Mesenchymal stem cell (in vitro differentiated cells and primary cell): Measurements from ENCODE around the gene SETDB1.

ENCODE experiments used
- DNase-seq: peaks from one replicate; pipeline ENCODE4 v3.0.0-alpha.2; 2013
- H2AFZ ChIP-seq: one replicate; pipeline ENCODE4 v1.6.1; 2013; ENCODE audit warnings: low read depth, mild to moderate bottlenecking, control low read depth, inconsistent platforms, low read length, moderate library complexity
- H2AK5ac ChIP-seq: 2 replicates; pipeline ENCODE4 v1.6.1; 2013; ENCODE audit warnings: low read length, moderate library complexity, mild to moderate bottlenecking, inconsistent platforms; ENCODE audit not compliant: severe bottlenecking
- H2BK120ac ChIP-seq: one replicate; pipeline ENCODE4 v1.6.1; 2013; ENCODE audit warnings: low read depth, mild to moderate bottlenecking, inconsistent platforms, low read length, moderate library complexity
- H2BK12ac ChIP-seq, 2 experiments: one replicate each; pipeline ENCODE4 v1.6.1; 2013; ENCODE audit warnings: inconsistent platforms in 2 of 2, low read length in 2 of 2, mild to moderate bottlenecking in 2 of 2, moderate library complexity in 2 of 2, control low read depth in 1 of 2
- H2BK15ac ChIP-seq: one replicate; pipeline ENCODE4 v1.6.1; 2013; ENCODE audit warnings: mild to moderate bottlenecking, low read depth, inconsistent platforms; ENCODE audit not compliant: poor library complexity, severe bottlenecking
- H2BK5ac ChIP-seq: 2 replicates; pipeline ENCODE4 v1.6.1; 2013; ENCODE audit warnings: low read depth, mild to moderate bottlenecking, low read length, control low read depth, inconsistent platforms; ENCODE audit not compliant: poor library complexity, severe bottlenecking
- H3K14ac ChIP-seq, 2 experiments: one replicate each; pipeline ENCODE4 v1.6.1; 2013; ENCODE audit warnings: inconsistent platforms in 2 of 2, low read length in 2 of 2, control low read depth in 1 of 2, mild to moderate bottlenecking in 1 of 2, moderate library complexity in 1 of 2
- H3K18ac ChIP-seq, 2 experiments: one replicate each; pipeline ENCODE4 v1.6.1; 2013; ENCODE audit warnings: inconsistent platforms in 2 of 2, low read length in 2 of 2, control low read depth in 1 of 2, low read depth in 1 of 2, mild to moderate bottlenecking in 1 of 2
- H3K23ac ChIP-seq, 2 experiments: one replicate each; pipeline ENCODE4 v1.6.1; 2013; ENCODE audit warnings: inconsistent platforms in 2 of 2, low read length in 2 of 2, mild to moderate bottlenecking in 2 of 2, moderate library complexity in 2 of 2, control low read depth in 1 of 2
- H3K27ac ChIP-seq: 2 replicates; pipeline ENCODE4 v1.5.1; 2013; ENCODE audit warnings: mild to moderate bottlenecking, moderate library complexity, low read length, control low read depth, inconsistent platforms; ENCODE audit not compliant: poor library complexity, severe bottlenecking
- H3K27me3 ChIP-seq, 2 experiments: 2 replicates each; pipeline versions ENCODE4 v1.6.1 to v1.7.0; 2013; ENCODE audit warnings: low read length in 2 of 2, mild to moderate bottlenecking in 2 of 2, moderate library complexity in 2 of 2, control low read depth in 1 of 2, inconsistent platforms in 1 of 2; ENCODE audit not compliant: control insufficient read depth in 1 of 2, insufficient read depth in 1 of 2
- H3K36me3 ChIP-seq, 2 experiments: 2 replicates each; pipeline versions ENCODE4 v1.6.1 to v1.7.0; 2013; ENCODE audit warnings: low read length in 2 of 2, control low read depth in 1 of 2, inconsistent platforms in 1 of 2, low read depth in 1 of 2, mild to moderate bottlenecking in 1 of 2; ENCODE audit not compliant: insufficient read depth in 2 of 2, control insufficient read depth in 1 of 2
- H3K4ac ChIP-seq, 2 experiments: one replicate each; pipeline ENCODE4 v1.6.1; 2013; ENCODE audit warnings: inconsistent platforms in 2 of 2, low read length in 2 of 2, mild to moderate bottlenecking in 2 of 2, moderate library complexity in 2 of 2, control low read depth in 1 of 2, low read depth in 1 of 2
- H3K4me1 ChIP-seq: 2 replicates; pipeline ENCODE4 v1.6.1; 2013; ENCODE audit warnings: low read depth, low read length, control low read depth; ENCODE audit not compliant: control insufficient read depth, insufficient read depth
- H3K4me2 ChIP-seq: 2 replicates; pipeline ENCODE4 v1.6.1; 2013; ENCODE audit warnings: low read length, mild to moderate bottlenecking, inconsistent platforms; ENCODE audit not compliant: poor library complexity, severe bottlenecking
- H3K4me3 ChIP-seq, 2 experiments: 2 replicates each; pipeline versions ENCODE4 v1.5.1 to v1.7.0; 2013; ENCODE audit warnings: low read length in 2 of 2, mild to moderate bottlenecking in 2 of 2, control low read depth in 1 of 2, low read depth in 1 of 2; ENCODE audit not compliant: insufficient read depth in 1 of 2
- H3K79me1 ChIP-seq: replicated peaks from 2 replicates; pipeline ENCODE4 v1.6.1; 2013; ENCODE audit warnings: mild to moderate bottlenecking, control low read depth, low read length, inconsistent platforms; ENCODE audit not compliant: poor library complexity, severe bottlenecking
- H3K9ac ChIP-seq: 2 replicates; pipeline ENCODE4 v1.7.0; 2013; ENCODE audit warnings: mild to moderate bottlenecking, low read length, moderate library complexity
- H3K9me3 ChIP-seq: 2 replicates; pipeline ENCODE4 v1.7.0; 2013; ENCODE audit warnings: mild to moderate bottlenecking, low read length; ENCODE audit not compliant: control insufficient read depth
- H4K8ac ChIP-seq: one replicate; pipeline ENCODE4 v1.6.1; 2013; ENCODE audit warnings: inconsistent platforms, mild to moderate bottlenecking, low read length, moderate library complexity
- H4K91ac ChIP-seq: one replicate; pipeline ENCODE4 v1.6.1; 2013; ENCODE audit warnings: mild to moderate bottlenecking, low read length, inconsistent platforms
- WGBS: methylation state at CpG from one replicate; pipeline ENCODE4 v1.1.7; 2013; ENCODE audit warnings: mixed read lengths; 5-methylcytosine and 5-hydroxymethylcytosine counted together

SETDB1 gene

GRCh38 chr1:150974580-150975478 lies 48.7 kb downstream of the SETDB1 start, which contains the start of gene CERS2:
TSS of gene CERS2 (minus strand) at chr1:150974835. CDS start at chr1:150969090, 5,745 bp downstream.
- peak; percentile 84 for DNase-seq
- peak within 1 kb of the TSS; percentile 44 for H2AK5ac ChIP-seq
- H2AFZ ChIP-seq: no peak within 1 kb of the TSS
- peak within 1 kb of the TSS; percentile 100 for H2BK15ac ChIP-seq
- peak within 1 kb of the TSS; percentile 96 for H3K9ac ChIP-seq
- 5% methylated on average over 78 of the region's 106 CpGs for whole genome bisulfite sequencing
- peak within 1 kb of the TSS; percentile 93 to 94 for H3K18ac ChIP-seq
- peaks cover 44% of the 10 kb centered on the region for H3K4me1 ChIP-seq
- peak within 1 kb of the TSS; percentile 96 for H2BK5ac ChIP-seq
- H3K36me3 ChIP-seq: no peaks in the 10 kb centered on the region
- H3K23ac ChIP-seq: peak within 1 kb of the TSS; percentile 83 to 87
- H3K27ac ChIP-seq: peak within 1 kb of the TSS; percentile 88
- peak within 1 kb of the TSS; percentile 99 for H2BK120ac ChIP-seq
- no peaks in the 10 kb centered on the region for H3K9me3 ChIP-seq
- H3K27me3 ChIP-seq: no peaks in the 10 kb centered on the region
- peak within 1 kb of the TSS; percentile 94 for H4K8ac ChIP-seq
- H3K79me1 ChIP-seq: no peaks in the 10 kb centered on the region
- peak within 1 kb of the TSS; percentile 88 to 91 for H3K14ac ChIP-seq
- H3K4me2 ChIP-seq: peak within 1 kb of the TSS; percentile 85
- H3K4ac ChIP-seq: peak within 1 kb of the TSS; percentile 96 to 99
- H3K4me3 ChIP-seq: peak within 1 kb of the TSS; percentile 84 to 97
- peak within 1 kb of the TSS in 1 of 2 experiments; percentile 92 for H2BK12ac ChIP-seq
- peak within 1 kb of the TSS; percentile 90 for H4K91ac ChIP-seq

GRCh38 chr1:150976401-150976821 lies 50.2 kb downstream of the SETDB1 start:
- no peak overlapping the region for H3K4me2 ChIP-seq
- no peak overlapping the region for H3K14ac ChIP-seq
- H4K8ac ChIP-seq: peak overlapping the region; percentile 45
- no peak overlapping the region for H3K18ac ChIP-seq
- H3K4me1 ChIP-seq: peaks cover 36% of the 10 kb centered on the region
- peak overlapping the region in 1 of 2 experiments; percentile 29 for H3K4ac ChIP-seq
- H3K9ac ChIP-seq: no peak overlapping the region
- WGBS: 92% methylated on average over 9 of the region's 9 CpGs
- H2BK12ac ChIP-seq: peak overlapping the region; percentile 51 to 70
- no peaks in the 10 kb centered on the region for H3K27me3 ChIP-seq
- no peaks in the 10 kb centered on the region for H3K9me3 ChIP-seq
- peak overlapping the region; percentile 10 for H2AK5ac ChIP-seq
- H2BK5ac ChIP-seq: no peak overlapping the region
- no peaks in the 10 kb centered on the region for H3K79me1 ChIP-seq
- H3K23ac ChIP-seq: no peak overlapping the region
- H3K4me3 ChIP-seq: no peak overlapping the region
- no peak for DNase-seq
- no peak overlapping the region for H3K27ac ChIP-seq
- H2BK15ac ChIP-seq: peak overlapping the region; percentile 73
- H3K36me3 ChIP-seq: no peaks in the 10 kb centered on the region
- H2AFZ ChIP-seq: no peak overlapping the region
- H4K91ac ChIP-seq: no peak overlapping the region
- no peak overlapping the region for H2BK120ac ChIP-seq

- H4K91ac ChIP-seq: peak overlapping the region; percentile 99
- peak overlapping the region; percentile 22 for H2BK120ac ChIP-seq
- peaks cover 36% of the 10 kb centered on the region for H3K4me1 ChIP-seq
- no peaks in the 10 kb centered on the region for H3K9me3 ChIP-seq
- peak overlapping the region; percentile 69 for H2AK5ac ChIP-seq
- no peaks in the 10 kb centered on the region for H3K27me3 ChIP-seq
- H3K36me3 ChIP-seq: no peaks in the 10 kb centered on the region
- peak; percentile 58 for DNase-seq
- no peak overlapping the region for H3K14ac ChIP-seq
- H2BK5ac ChIP-seq: no peak overlapping the region
- H2BK15ac ChIP-seq: no peak overlapping the region
- WGBS: 25% methylated on average over 11 of the region's 11 CpGs
- peak overlapping the region; percentile 44 to 88 for H3K18ac ChIP-seq
- peak overlapping the region; percentile 52 for H3K27ac ChIP-seq
- H3K4me2 ChIP-seq: peak overlapping the region; percentile 2
- peak overlapping the region; percentile 75 to 77 for H3K4ac ChIP-seq
- H2BK12ac ChIP-seq: peak overlapping the region; percentile 56 to 97
- H3K79me1 ChIP-seq: no peaks in the 10 kb centered on the region
- H4K8ac ChIP-seq: peak overlapping the region; percentile 99
- H3K9ac ChIP-seq: no peak overlapping the region
- peak overlapping the region; percentile 7 for H2AFZ ChIP-seq
- H3K23ac ChIP-seq: no peak overlapping the region
- no peak overlapping the region for H3K4me3 ChIP-seq
These were observed 50.9 kb downstream of the SETDB1 start for GRCh38 chr1:150976879-150977694.
